Liver (tissue), 5 donors: ENCODE results near the gene MED20. TPM values are rescaled to one million over a fixed set of nuclear protein-coding genes. Genes with fewer than 3 reads are reported as not detected.

Source experiments
- polyA plus RNA-seq, 2 donors: library from polyadenylated mRNA; stranded (reverse) in 1 of 2; unstranded in 1 of 2; fragments of 200-250 nt in 1 of 2; fragments of >200 nt in 1 of 2; fragmentation: Nextera tagmentation in 1 of 2; extraction: Ambion mirVana in 1 of 2; gene quantifications; one replicate each; pipeline versions ENCODE4 v1.2.1 to v1.2.3, GENCODE V29; 2013 to 2015
- small RNA-seq: library from RNA; depleted of rRNA; stranded (forward); fragments of <200 nt; gene quantifications from one replicate; pipeline ENCODE3, GENCODE V24; 2014
- total RNA-seq, 2 donors: library from RNA; depleted of rRNA; stranded (reverse); fragments of >200 nt; gene quantifications; one replicate each; pipeline ENCODE4 v1.2.3, GENCODE V29; 2014
- donor health status: healthy.
- donor health status: healthy.
- donor health status: healthy.

MED20 gene
- total and polyA plus RNA-seq, 4 donors: 3.5 to 11.9 (median 8.6) TPM

Small RNA genes within 50 kb of the gene (small RNA-seq; reads per million reads assigned to genes)
- gene RF00019: not detected

Other genes with a start within 250 kb of the MED20 start
- 1 to 10 TPM; 1.1 to 6.2 TPM for gene TFEB, start 185.5 kb downstream of the MED20 start, total RNA-seq
- 1 to 10 TPM; 3.0 to 4.6 TPM for gene TFEB, start 185.5 kb downstream of the MED20 start, polyA plus RNA-seq
- not detected for gene PGC, start 173.7 kb downstream of the MED20 start, total RNA-seq
- gene PGC, start 173.7 kb downstream of the MED20 start, polyA plus RNA-seq: under 1 TPM; 0.05 to 0.18 TPM
- gene FRS3, start 141.2 kb downstream of the MED20 start, total RNA-seq: 1 to 10 TPM in 1 of 2 donors, under 1 TPM in 1; 0.42 to 1.3 TPM
- gene FRS3, start 141.2 kb downstream of the MED20 start, polyA plus RNA-seq: 1 to 10 TPM; 1.4 to 1.6 TPM
- 1 to 10 TPM in 1 of 2 donors, under 1 TPM in 1; 0.37 to 1.4 TPM for gene PRICKLE4, start 140.4 kb downstream of the MED20 start, total RNA-seq
- gene PRICKLE4, start 140.4 kb downstream of the MED20 start, polyA plus RNA-seq: under 1 TPM in 1 of 2 donors, not detected in 1; 0.98 TPM
- gene TOMM6, start 133.4 kb downstream of the MED20 start, total RNA-seq: 10 to 100 TPM; 48.2 to 50.1 TPM
- gene TOMM6, start 133.4 kb downstream of the MED20 start, polyA plus RNA-seq: 100 to 1,000 TPM; 122 to 123 TPM
- 1 to 10 TPM; 1.8 to 3.4 TPM for gene USP49, start 25.8 kb downstream of the MED20 start, total RNA-seq
- under 1 TPM; 0.33 to 0.43 TPM for gene USP49, start 25.8 kb downstream of the MED20 start, polyA plus RNA-seq
- 10 to 100 TPM in 1 of 2 donors, 1 to 10 TPM in 1; 7.6 to 11.6 TPM for gene BYSL, start 360 bp upstream of the MED20 start, total RNA-seq
- 1 to 10 TPM; 5.4 to 9.6 TPM for gene BYSL, start 360 bp upstream of the MED20 start, polyA plus RNA-seq
- 10 to 100 TPM; 24.8 to 54.3 TPM for gene CCND3, start 20.7 kb upstream of the MED20 start, total RNA-seq
- gene CCND3, start 20.7 kb upstream of the MED20 start, polyA plus RNA-seq: 10 to 100 TPM; 11.6 to 21.7 TPM
- 10 to 100 TPM in 1 of 2 donors, 1 to 10 TPM in 1; 9.0 to 11.3 TPM for gene TAF8, start 129.4 kb upstream of the MED20 start, total RNA-seq
- gene TAF8, start 129.4 kb upstream of the MED20 start, polyA plus RNA-seq: 1 to 10 TPM; 3.9 to 5.9 TPM
- under 1 TPM in 1 of 2 donors, not detected in 1; 0.25 TPM for gene C6orf132, start 221.5 kb upstream of the MED20 start, total RNA-seq
- gene C6orf132, start 221.5 kb upstream of the MED20 start, polyA plus RNA-seq: under 1 TPM; 0.07 to 0.24 TPM